Inflammatory macrophage treated with lipopolysaccharide for 1 hour (primary cell): ENCODE data around the gene ATF5.

ENCODE experiments used
- DNase-seq, 2 donors: peaks; one replicate each; pipeline ENCODE4 v3.0.0-alpha.2; 2020 to 2022

ATF5 gene

DNA sequence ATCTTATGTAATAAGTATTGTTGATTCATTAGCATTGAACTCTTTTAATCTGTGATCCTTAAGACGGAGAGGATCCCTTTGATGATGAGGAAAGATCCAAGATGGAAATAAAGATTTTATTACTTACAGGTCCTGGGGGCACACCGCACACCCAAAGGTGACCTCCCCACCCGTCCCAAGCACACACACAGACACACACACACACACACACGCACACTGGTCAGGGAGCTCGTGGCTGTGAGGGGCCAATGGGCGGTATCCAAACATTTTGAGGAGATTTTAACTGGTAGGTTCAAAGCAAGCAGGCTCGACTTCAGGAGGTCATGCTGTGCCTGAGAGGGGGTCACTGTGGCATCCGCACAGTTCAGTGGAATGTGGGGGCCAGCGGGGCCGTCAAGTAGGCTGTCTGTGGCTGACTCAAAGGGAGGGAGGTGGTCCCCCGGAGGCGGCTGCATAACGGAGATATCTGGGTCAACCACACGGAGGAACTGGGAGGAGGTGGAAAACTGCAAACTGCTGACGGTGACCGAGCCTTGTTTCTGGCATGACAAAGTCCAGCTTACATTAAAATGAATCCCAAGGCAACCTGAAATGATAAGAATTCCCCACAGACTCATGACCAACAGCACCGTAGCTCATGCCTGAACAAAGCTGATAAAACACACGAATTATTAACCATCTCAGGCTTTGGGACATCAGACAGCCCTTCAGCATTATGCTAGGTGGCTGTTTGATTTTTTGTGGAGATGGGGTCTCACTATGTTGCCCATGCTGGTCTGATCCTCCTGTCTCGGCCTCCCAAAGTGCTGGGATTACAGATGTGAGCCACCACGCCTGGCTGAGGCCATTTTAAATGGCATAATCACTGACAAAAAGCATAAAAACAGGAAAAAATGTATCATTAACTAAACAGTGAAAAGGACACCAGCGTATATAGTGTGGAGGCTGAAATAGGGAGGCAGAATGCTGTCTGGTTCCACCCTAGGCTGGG is 52.9 kb downstream of the ATF5 start:
- DNase-seq, result no peak
